ENCODE data around the gene DCX. TPM values are rescaled to one million over a fixed set of nuclear protein-coding genes. Genes with fewer than 3 reads are reported as not detected.

Gene DCX
- total and polyA plus RNA-seq, 8 donors = 0.03 to 0.43 (median 0.21) TPM; not detected in 1

DNA sequence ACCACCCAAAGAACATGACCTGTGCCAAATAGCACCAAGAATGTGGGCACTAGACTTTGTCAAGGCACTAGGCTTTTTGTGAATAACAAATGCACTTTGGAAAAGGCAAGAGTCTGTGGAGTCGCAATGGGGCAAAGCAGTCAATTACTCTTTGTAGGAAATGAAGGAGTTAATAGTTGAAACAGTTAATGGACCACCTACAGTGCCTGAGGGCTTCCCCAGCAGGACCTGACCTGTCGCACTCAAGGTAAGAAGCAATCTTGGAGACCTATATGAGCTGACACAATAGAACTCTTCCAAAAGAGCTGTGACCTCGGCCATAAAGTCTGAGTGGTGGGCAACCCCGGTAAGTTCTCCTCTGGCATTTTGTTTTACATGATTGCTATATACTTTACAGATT lies 92.5 kb downstream of the DCX start:
- DNase-seq = no peak
- no peak for ATAC-seq
- intact Hi-C loops (cut with DNase I) = no loop called here
- H3K9me3 ChIP-seq = no peaks in the 10 kb centered on the region
- WGBS, 2 donors = 58 to 91% methylated on average over 4 of the region's 4 CpGs
- TF ChIP-seq, protein P1, sequence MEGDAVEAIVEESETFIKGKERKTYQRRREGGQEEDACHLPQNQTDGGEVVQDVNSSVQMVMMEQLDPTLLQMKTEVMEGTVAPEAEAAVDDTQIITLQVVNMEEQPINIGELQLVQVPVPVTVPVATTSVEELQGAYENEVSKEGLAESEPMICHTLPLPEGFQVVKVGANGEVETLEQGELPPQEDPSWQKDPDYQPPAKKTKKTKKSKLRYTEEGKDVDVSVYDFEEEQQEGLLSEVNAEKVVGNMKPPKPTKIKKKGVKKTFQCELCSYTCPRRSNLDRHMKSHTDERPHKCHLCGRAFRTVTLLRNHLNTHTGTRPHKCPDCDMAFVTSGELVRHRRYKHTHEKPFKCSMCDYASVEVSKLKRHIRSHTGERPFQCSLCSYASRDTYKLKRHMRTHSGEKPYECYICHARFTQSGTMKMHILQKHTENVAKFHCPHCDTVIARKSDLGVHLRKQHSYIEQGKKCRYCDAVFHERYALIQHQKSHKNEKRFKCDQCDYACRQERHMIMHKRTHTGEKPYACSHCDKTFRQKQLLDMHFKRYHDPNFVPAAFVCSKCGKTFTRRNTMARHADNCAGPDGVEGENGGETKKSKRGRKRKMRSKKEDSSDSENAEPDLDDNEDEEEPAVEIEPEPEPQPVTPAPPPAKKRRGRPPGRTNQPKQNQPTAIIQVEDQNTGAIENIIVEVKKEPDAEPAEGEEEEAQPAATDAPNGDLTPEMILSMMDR (IDR thresholded peaks at IDR 0.05) = no peak
- H3K4me3 ChIP-seq = no peak overlapping the region
- FAIRE-seq = no peak
- H3K27me3 ChIP-seq = peaks cover 0 to 13% (median 0%) of the 10 kb centered on the region in 4 donors
- no peaks in the 10 kb centered on the region for H3K36me3 ChIP-seq
- no peaks in the 10 kb centered on the region for H3K4me1 ChIP-seq
- H3K27ac ChIP-seq = no peak overlapping the region

DNA sequence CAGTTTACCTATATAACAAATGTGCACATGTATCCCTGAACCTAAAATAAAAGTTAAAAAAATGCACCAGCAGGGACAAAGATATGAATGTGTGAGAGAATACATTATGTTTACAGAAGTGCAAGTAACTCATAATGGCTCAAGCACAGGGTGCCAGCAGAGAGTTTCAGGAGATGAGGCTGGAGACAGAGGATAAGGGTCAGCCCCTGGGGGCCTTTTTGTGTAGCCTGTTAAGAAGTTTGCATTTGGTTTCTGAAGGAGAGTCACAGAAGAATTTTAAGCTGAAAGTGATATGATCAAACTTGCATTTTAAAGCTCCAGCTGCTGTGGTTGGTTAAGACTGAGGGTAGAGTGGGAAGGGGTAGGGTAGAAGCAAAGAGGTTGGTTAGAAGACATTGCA lies 93.1 kb downstream of the DCX start:
- no peak for FAIRE-seq
- intact Hi-C loops (cut with DNase I) = no loop called here
- Histone ChIP-seq H3K4me3 (no peak overlapping the region), H3K36me3 (no peaks in the 10 kb centered on the region), H3K27ac (no peak overlapping the region), H3K27me3 (peaks cover 0 to 12% (median 0%) of the 10 kb centered on the region in 4 donors), H3K4me1 (no peaks in the 10 kb centered on the region), H3K9me3 (no peaks in the 10 kb centered on the region)
- TF ChIP-seq, protein P1 (IDR thresholded peaks at IDR 0.05) = no peak
- no peak for DNase-seq
- ATAC-seq = no peak

DNA sequence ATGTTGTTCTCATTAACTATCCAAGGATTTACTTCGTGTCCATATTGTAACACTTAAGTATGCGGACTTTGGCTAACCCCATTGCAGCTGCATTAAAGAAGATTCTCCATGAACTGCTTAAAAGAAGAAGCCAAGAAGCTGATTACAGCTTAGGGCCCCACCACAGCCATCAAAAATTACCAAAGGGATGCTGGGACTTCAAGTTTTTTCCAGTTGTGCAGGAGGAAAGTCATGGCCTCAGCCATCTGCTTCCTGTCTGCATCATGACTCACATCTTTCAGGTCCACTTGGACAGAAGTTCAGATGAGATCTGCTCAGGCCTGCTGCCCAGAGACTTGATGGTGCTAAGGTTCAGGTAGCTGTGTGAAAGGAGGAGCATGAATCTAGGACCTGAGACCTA lies 102.9 kb downstream of the DCX start:
- Histone ChIP-seq H3K27me3 (peaks cover 0 to 15% (median 0%) of the 10 kb centered on the region in 4 donors), H3K4me1 (no peaks in the 10 kb centered on the region), H3K36me3 (no peaks in the 10 kb centered on the region), H3K9me3 (no peaks in the 10 kb centered on the region), H3K27ac (no peak overlapping the region), H3K4me3 (no peak overlapping the region)
- ATAC-seq = no peak
- no peak for DNase-seq
- TF ChIP-seq, protein P1 (IDR thresholded peaks at IDR 0.05) = no peak
- intact Hi-C loops (cut with DNase I) = no loop called here
- 70 to 76% methylated on average over 2 of the region's 2 CpGs for WGBS, 2 donors
- no peak for FAIRE-seq

- 54 to 69% methylated on average over 3 of the region's 3 CpGs for WGBS, 2 donors
- no peak for FAIRE-seq
Measured at GRCh38 chrX:111308039-111308438, 104.0 kb downstream of the DCX start.

GRCh38 chrX:111302284-111302683 lies 109.7 kb downstream of the DCX start:
- DNase-seq (no peak), ATAC-seq (no peak), FAIRE-seq (no peak)
- Histone ChIP-seq H3K4me3 (no peak overlapping the region), H3K9me3 (no peaks in the 10 kb centered on the region), H3K36me3 (no peaks in the 10 kb centered on the region), H3K27me3 (peaks cover 0 to 7% (median 0%) of the 10 kb centered on the region in 4 donors), H3K27ac (no peak overlapping the region), H3K4me1 (no peaks in the 10 kb centered on the region)
- WGBS, 2 donors = 37 to 69% methylated on average over 2 of the region's 2 CpGs
- intact Hi-C loops (cut with DNase I) = no loop called here
- TF ChIP-seq, protein P1 (IDR thresholded peaks at IDR 0.05) = no peak

More at GRCh38 chrX:111308039-111308438, 104.0 kb downstream of the DCX start:
- DNase-seq = no peak
- ATAC-seq = no peak
- Histone ChIP-seq H3K27me3 (peaks cover 0 to 7% (median 0%) of the 10 kb centered on the region in 4 donors), H3K27ac (no peak overlapping the region), H3K4me3 (no peak overlapping the region), H3K36me3 (no peaks in the 10 kb centered on the region), H3K9me3 (no peaks in the 10 kb centered on the region), H3K4me1 (no peaks in the 10 kb centered on the region)
- TF ChIP-seq, protein P1 (IDR thresholded peaks at IDR 0.05) = no peak
- intact Hi-C loops (cut with DNase I) = no loop called here

All from pancreas (tissue), 10 donors.